NCI-H2171 (cell line): Measurements from ENCODE around the gene DPP7.
"Not testable (repeated sequence)": the region's sequence is repeated elsewhere in the genome, so short reads cannot be mapped to it uniquely, and the experiment has no call there.

Experiments used
- DNase-seq: peaks from one replicate; lab custom pipeline; 2025; lab: John Stamatoyannopoulos, UW

Gene DPP7

GRCh38 chr9:137147793-137148160 is 33.2 kb upstream of the DPP7 start:
- DNase-seq = no peak

GRCh38 chr9:137147091-137147792 is 32.7 kb upstream of the DPP7 start:
- no peak for DNase-seq

GRCh38 chr9:137146527-137146918 is 32.0 kb upstream of the DPP7 start:
- DNase-seq = no peak

GRCh38 chr9:137145731-137146526 is 31.4 kb upstream of the DPP7 start:
- no peak for DNase-seq

GRCh38 chr9:137143459-137143858 is 28.9 kb upstream of the DPP7 start:
- no peak for DNase-seq

GRCh38 chr9:137141976-137142936 is 27.7 kb upstream of the DPP7 start:
- no peak for DNase-seq

- no peak for DNase-seq
Measured at GRCh38 chr9:137141050-137141810, 26.7 kb upstream of the DPP7 start.

- DNase-seq = no peak
Measured at GRCh38 chr9:137140151-137141012, 25.8 kb upstream of the DPP7 start.

GRCh38 chr9:137139468-137140150 is 25.1 kb upstream of the DPP7 start:
- peak; percentile 41 for DNase-seq

- DNase-seq = peak; percentile 46
Measured at GRCh38 chr9:137138722-137139467, 24.4 kb upstream of the DPP7 start, which contains the start of gene GRIN1. Gene GRIN1 (plus strand): TSS chr9:137139154. CDS start chr9:137139487, 333 bp downstream.

GRCh38 chr9:137138058-137138721 is 23.7 kb upstream of the DPP7 start:
- DNase-seq = peak; percentile 94

GRCh38 chr9:137136881-137137607 is 22.5 kb upstream of the DPP7 start:
- peak; percentile 80 for DNase-seq

GRCh38 chr9:137136261-137136880 is 21.8 kb upstream of the DPP7 start:
- DNase-seq = no peak

GRCh38 chr9:137135154-137135553 is 20.6 kb upstream of the DPP7 start:
- not testable (repeated sequence) for DNase-seq

GRCh38 chr9:137134191-137134590 is 19.7 kb upstream of the DPP7 start:
- DNase-seq = no peak

- no peak for DNase-seq
Measured at GRCh38 chr9:137130176-137130755, 15.7 kb upstream of the DPP7 start.
